NCI-H345 treated with DMSO at 0.1 percent for 48 hours (cell line): ENCODE measurements around the gene SGCD.

Source experiments
- DNase-seq: peaks from one replicate; lab custom pipeline; 2025; ENCODE audit not compliant: unreplicated experiment; lab: John Stamatoyannopoulos, UW

The SGCD gene

DNA sequence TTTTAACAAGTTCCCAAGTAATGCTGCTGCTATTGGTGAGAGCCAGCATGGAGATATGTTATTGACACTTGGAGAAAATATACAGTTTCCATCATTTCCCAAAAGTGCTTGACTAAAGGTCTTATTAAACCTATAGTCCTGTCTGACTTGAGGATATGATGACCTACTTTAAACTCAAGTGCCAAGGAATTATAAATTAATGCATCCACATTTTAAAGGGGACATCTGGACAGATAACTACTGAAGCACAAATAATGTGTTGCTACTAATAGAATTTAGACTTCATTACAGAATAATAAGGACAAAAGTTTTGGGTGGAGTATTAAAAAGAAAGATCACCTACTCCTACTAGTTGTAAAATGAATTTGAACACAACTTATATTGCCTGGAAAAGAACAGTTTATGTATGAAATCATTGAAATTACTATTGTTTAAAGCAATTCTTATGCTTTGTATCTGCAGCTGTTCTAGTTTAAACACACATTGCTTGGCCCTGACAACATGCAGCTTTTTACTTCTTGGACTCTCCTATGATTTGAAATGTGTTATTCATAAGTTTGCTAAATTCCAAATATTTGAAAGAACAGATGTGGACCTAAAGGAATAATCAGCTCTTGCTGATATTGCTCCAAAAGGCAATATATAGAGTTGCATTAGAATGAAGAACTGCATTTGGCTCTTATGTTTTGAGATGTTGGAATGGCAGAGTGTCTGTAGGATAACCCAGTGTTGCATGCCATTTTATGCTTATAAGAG, 73.4 kb downstream of the SGCD start:
- DNase-seq: no peak

DNA sequence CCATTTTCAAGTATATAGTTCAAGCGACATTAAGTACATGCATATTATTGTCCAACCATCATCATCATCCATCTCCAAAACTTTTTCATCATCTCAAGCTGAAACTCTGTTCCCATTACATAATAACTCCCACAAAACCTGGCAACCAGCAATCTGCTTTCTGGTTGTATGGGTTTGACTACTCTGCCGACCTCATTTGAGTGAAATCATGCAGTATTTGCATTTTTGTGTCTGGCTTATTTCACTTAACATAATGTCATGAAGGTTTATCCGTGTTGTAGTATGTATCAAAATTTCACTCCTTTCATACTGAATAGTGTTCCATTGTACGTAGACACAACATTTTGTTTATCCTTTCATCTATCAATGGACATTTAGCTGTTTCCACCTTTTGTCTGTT, 74.8 kb downstream of the SGCD start:
- DNase-seq: no peak

DNA sequence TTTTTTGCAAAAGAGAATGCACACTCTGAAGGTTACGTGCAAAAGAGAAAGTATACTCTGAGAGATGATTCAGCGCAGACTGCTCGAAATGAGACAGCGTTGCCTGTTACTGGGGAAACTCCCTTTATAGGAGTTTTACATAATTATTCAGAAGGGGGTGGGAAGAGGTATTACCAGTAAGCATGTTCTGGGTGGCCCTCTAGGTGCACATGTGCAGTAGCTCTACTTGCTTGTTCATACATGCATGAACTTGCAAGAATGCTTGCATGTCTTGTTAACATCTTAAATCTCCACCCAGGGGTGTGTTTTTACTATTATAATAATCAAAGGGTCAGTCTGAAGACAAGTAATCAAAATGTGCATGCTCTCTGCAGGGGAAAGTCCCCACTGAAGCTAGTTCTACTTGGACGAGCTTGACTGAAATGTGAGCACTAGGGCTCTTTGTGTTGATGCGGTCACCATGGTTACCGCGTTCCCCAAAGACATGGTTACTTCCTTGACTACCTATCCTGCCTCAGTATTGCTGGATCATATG, 75.5 kb downstream of the SGCD start:
- DNase-seq: no peak

DNA sequence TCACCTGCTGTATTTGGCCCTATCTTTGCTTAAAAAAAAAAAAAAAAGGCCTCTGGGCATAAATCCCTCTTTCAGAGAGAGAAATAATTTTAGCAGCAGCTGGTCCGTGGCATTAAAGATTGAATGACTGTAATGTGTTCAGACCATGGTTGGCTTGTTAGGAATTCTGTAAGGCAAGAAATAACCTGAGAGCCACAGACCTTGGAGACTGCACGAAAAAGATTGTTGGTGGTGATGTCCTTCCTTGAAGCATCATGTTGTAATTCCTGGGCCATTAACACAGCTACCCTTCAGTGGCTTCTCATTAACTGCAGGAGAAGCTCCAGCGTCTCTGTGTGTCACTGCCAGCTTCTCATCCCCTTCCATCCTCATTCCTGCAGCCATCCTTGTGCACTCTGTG, 79.0 kb downstream of the SGCD start:
- no peak for DNase-seq

DNA sequence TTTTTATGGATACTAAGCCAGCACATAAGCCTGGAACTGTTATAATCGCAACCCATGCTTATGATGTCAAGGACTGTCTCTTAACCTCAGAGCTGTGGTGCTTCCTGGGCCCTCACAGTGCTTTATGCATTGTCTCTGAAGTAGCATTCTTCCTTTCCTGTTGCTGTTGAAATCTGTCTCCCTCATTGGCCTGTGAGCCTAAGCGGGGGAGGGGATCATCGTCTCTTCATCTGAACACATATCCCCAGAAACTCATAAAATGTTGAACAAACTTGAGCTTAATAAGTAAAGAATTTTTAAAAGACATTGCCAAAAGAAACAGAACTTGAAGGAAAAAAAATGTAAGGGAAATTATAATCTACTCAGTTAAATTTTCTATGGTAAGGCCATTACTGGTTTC, 80.3 kb downstream of the SGCD start:
- no peak for DNase-seq

DNA sequence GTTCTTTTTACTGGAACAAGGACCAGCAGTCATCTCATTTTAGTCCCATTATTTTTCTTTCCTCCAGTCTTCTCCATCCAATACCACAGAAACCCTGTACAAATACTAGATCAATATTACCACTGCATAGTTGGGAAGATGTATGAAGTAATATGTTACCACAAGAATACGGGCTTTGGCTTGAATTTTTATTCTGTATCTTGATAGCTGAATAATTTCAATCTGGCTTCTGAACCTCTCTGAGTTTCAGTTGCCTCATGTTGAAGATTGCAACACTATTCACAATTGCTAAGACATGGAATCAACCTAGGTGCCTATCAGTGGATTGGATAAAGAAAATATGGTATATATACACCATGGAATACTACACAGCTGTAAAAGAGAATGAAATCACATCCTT, 82.9 kb downstream of the SGCD start:
- no peak for DNase-seq

DNA sequence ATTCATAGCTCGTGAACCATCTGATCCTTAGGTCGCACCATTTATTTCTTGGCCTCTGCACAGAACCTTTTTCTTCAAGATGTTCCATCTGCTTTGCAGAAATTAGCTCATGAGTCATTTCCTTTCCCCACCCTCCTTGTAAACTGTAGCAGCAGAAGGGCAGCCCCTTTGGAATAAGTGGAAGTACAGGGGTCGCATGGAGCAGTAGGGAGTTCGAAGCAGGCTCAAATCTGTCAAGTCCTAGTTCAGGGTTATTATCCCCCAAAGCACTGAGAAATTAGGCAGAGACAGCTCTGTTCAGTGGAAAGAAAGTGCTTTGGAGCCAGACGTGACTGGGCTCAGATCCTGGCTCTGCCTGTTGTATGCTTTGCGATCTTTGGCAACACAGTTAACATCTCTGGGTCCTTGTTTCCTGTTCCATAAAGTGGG, 84.2 kb downstream of the SGCD start:
- DNase-seq: no peak

DNA sequence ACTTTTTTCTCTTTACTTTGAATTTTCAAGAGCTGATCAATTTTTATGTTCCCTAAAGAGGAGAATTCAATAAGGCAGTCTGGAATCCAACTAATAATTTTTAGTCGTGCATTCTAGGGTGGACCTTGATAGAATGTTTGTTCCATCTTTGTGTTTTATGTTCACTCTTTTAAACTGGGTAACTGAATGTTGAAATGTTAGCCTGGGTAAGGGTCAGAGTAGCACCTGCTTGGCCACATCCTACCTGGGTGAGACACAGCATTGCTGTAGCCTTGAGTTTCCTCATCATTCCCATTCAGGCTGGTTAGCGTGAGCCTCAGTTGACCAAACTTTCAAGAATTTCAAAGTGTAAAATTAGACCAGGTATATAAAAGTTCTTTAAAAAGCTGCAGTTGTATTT, 85.0 kb downstream of the SGCD start:
- no peak for DNase-seq

DNA sequence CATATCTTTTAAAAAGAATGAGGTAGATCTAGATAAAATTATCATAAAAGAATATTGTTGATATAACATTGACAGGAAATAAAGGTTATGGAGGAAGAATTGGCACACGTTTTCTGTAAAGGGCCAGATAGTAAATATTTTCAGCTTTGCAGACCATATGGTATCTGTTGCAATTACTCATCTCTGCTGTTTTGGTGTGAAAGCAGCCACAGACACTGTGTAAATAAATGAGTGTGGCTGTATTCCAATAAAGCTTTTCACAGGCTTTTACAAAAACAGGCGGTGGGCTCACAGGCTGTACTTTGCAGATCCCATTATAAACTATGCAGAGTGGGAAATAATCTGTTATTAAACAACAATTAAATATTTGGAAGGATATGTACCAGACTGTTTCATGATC, 87.4 kb downstream of the SGCD start:
- DNase-seq: no peak

DNA sequence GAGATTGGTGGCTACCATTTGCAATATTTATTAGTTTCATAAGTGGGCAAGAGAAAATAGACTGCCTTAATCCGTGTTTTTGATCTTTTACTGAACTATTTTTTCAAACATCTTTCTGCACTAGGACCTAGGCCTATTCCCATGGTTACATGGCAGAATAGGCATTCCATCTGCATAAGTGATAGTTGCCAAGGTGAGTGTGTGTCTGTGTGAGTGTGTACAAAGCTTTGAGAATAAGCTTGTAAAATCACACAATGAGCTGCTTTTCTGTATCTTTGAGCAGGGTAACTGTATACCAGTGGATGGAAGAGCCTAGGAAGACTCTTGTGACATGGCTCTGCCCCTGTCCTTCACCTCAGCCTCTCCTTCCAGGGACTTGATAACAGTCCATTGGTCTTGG, 92.7 kb downstream of the SGCD start:
- DNase-seq: no peak

DNA sequence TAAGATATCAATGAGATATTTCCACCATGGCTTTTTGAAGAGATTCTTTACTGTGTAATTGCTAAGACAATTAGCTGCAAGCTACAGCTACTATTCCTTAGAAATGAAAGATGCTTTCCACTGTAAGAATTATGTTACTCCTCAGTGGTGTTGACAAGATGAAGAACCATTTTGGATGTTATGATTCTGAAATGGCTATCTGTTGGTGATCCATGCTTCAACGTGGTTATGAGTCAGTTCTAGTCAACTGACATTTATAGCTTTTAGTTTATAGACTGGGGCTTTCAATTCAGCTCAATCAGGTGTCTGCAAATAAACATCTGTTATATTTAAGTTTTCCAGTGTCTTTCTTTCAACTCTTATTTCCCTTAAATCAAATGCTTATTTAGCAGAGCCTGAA, 93.7 kb downstream of the SGCD start:
- no peak for DNase-seq

DNA sequence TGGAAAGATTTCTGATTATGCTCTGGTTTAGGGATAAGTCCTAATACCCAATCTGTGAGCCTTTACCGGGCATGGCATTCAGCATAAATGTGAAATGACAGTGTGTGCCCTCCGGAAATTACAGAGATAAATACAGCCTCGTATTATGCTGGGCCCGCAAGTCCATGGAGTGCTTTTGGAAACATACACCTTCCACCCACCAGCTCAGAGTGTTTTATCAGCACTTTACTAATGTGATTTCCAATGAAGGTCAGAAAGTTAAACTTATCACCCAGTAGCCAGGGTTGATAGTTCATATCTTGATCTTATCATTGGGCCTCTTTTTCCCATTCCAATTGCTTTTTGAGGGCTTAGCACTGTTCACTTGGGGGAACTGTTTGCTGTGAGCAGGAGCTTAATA, 94.8 kb downstream of the SGCD start:
- no peak for DNase-seq

DNA sequence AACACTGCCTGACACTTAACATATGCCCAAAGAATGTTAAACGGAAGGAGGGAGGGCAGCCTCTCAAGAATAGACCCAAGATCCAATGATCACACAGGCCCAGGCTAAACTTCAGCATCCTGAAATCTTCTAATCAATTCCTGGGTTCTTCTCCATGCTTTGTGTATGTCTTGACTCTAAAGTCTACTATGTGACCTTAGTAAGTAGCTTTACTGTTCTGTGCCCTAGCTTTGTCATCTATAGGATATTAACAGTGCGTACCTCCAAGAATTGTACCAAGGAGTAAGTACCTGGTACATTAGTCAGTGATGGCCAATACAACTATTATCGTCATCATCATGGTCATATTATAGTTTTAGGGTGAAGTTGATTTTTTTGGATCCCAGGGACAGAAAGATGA, 96.6 kb downstream of the SGCD start:
- DNase-seq: no peak

DNA sequence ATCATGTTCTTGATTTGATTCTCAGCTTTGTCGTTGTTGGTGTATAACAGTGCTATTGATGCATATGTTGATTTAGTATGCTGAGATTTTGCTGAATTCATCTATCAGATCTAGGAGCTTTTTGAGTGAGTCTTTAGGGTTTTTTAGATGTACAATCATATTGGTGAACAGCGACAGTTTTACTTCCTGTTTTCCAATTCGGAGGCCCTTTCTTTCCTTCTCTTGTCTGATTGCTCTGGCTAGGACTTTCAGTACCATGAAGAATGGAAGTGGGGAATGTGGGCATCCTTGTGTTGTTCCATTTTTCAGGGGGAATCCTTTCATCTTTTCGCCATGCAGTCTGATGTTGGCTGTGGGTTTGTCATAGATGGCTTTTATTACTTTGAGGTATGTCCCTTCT, 100.4 kb downstream of the SGCD start:
- DNase-seq: no peak

DNA sequence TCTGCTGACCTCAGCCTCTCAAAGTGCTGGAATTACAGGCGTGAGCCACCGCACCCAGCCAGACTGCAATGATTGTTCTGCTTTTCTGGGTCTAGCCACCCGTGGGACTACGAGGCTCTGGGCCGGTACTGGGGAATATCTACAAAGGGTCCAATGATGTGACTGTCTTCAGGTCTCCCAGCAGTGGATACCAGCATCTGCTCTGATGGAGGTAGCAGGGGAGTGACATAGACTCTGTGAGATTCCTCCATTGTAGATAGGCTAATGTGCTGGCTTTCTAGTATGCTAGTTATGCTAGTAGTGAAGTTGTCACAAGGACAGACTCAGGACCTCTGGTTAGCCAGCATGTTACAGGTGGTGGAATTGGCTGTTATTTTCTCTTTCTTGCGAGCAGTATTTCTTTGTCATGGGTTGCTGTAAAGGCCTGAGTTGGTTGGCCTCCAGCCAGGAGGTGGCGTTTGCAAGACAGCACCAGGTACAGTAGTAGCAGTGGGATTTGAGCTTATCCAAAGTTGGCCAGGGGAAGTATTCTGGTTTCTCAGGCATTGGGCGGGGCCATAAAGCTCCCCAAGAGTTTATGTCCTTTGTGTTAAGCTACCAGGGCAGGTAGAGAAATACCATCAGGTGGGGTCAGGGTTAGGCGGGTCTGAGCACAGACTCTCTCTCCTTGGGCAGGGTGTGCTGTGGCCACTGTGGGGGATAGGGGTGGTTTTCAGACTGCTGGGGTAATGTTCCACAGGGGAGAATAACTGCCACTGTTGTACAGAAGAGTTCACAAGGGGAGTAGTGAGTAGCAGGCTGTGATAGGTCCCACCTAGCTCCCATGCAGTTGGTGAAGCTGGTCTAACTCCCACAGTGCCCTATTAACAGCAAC, 105.2 kb downstream of the SGCD start:
- DNase-seq: no peak

DNA sequence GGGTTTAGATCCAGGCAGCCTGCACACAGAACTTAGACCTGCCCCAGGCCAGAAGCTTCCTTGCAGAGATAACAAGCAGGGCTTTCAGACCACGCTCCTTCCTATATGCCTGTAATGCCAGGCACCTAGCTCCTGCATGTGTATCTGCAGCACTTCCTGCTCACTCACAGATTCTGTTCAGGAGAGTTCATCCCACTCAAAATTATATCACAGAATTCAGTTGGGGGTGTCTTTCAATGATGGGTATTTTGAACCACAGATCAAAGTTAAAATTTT, 105.8 kb downstream of the SGCD start:
- DNase-seq: no peak

DNA sequence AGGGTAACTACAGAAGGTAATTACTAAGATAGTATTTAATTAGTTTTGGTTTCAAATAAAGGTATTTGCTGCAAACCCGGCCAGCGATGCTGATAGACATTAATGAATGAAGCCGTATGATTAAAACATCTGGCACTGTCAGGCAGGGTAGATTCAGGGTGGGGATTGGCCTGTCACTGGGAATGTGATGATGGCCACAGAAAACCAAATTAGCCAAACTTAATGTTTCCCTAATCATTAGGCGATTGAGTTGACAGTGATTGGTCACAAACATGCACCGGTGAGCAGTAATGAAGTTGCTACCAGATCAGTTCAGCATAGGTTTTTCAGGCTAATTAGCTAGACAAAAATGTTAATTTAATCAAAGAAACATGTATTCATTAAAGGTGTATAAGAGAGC, 107.5 kb downstream of the SGCD start:
- no peak for DNase-seq

DNA sequence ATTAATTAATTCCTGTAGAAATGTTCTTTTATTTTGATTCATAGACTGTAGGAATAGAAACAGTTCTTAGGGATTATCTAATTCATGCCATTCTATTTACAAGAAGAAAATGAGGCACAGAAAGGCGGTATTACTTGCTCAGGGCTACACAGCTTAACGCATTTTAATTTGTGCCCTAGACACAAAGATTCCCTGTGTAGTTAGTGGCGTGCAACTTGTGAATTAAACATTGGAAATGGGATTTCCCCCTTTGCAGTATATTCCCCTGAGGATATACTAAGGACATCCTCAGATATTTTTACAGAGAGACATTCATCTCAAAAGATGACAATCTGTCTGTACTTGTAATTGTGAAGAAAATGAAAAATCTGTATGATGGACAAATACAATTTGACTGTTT, 108.1 kb downstream of the SGCD start:
- DNase-seq: no peak

DNA sequence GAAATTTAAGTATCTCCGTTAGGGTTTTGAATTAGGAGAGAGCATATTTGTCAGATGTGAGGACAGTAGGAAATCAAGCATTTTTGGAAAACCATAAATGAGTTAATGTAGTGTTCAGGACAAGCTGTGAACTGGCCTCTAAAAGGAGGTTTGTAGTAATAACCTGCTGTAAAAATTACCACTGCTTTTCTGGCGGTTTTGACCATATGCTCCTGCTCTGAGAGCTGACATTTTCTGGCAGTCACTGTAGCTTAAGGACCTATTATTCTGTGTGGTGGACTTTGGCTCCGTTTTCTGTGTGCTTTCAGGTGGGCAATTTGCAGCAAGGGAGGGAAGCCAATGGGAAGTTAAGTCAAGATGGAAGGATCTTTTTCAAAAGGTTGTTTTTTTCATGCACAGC, 111.1 kb downstream of the SGCD start:
- DNase-seq: no peak

DNA sequence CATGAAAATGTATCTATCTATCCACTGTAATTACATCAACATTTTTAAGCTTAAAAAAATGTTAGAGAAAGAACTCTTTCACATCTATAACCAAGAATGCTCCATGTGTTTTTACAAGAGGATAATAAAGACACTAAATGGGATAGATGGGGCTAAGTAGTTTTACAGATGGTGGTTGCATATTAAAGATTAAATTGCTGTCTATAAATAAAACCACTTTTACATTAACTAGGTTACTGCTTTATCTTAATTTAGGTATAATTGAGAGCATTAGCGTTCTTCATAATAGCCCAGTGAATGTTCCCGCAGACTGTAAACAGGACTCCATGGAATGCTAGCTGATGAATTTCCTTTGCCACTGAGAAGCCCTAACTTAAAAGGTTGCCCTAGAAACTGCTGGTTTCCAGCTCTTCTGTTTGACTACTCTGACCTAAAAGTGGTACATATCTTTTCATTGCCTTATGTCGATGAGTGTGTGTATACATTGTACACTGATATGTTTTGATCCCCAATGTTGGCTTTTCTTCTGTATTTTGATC, 117.9 kb downstream of the SGCD start:
- DNase-seq: no peak

DNA sequence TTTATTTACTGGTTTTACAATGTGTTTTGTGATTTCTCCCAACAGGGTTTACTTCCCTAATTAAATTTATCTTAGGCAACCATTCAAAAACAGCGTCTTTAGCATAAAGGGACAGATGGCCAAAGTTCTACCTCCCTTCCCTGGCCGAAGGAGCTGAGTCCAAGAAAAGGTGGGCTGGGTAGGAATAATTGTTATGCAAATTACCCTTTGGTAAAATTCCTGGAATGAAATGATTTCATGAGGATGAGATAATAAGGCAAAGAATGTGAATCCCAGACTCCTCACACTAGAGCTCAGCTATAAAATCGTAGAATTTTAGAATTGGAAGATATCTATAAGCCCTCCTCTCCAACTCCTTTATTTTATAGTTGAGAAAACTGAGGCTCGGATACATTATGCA, 119.6 kb downstream of the SGCD start:
- DNase-seq: no peak

DNA sequence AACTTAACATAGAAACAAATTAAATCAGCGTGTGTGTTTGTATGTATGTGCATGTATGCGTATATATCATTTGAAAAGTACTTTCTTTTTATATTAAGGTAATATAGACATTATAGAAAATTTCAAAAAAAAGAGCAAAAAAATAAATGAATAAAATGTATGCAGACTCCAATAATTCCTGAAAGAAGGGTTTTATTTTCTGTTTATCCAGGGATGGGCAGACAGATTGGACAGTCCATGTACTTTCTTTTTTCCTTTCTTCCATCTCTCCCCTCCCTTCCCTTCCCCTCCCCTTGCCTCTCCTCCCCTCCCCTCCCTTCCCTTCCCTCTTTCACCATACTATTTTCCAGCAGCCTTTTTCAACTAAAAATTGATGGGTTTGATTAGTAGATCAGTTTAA, 123.8 kb downstream of the SGCD start:
- DNase-seq: no peak
